IPS-18c (cell line): ENCODE results near the gene CST7.

Source experiments
- H3K4me3 ChIP-seq: 2 replicates; pipeline ENCODE4 v1.7.0; 2013; ENCODE audit warnings: low read depth, mild to moderate bottlenecking, low read length, moderate library complexity; ENCODE audit not compliant: insufficient read depth
- H3K9me3 ChIP-seq: one replicate; pipeline ENCODE4 v1.6.1; 2013; ENCODE audit warnings: mild to moderate bottlenecking, low read length, moderate library complexity; ENCODE audit not compliant: control insufficient read depth, insufficient read depth

The CST7 gene

DNA sequence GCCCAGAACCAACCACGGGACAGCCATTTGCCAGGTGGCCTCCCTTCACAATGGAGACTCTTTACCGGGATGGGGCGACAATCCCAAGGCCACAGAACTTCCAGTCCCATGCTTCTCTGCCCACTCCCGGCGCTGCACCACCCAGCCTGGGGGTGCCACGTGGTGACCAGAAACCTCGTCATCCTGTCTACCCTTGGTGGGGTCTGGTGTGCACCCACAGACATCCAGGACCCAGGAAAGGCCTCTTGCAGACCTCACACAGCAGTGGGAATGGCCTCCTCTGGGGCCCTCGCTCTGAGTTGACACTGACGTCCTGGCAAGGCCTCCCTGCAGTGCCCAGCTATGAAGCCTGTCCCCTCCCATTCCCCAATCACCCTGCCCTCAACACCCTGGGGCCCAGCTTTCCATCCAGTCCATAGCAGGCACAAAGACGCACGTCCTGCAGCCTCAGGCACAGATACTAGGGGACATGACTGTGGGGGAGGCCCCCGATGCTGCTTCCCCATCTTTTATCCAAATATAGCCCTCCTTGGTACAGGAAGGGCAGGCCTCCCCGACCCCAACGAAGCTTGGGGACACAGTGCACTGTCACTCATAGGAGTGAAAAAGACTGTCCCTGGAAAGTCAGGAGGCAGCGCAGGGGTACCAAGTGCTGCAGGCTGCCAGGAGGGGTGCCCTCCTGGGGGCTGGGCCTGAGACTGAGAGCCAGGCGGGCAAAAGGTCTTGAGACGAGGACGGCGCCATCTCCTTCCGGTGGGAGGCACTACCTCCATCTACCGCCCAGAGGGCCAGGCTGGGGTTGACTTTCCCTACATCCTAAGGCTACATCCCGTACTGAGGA is 7.2 kb downstream of the CST7 start:
- Histone ChIP-seq H3K4me3 (no peak overlapping the region), H3K9me3 (no peaks in the 10 kb centered on the region)

DNA sequence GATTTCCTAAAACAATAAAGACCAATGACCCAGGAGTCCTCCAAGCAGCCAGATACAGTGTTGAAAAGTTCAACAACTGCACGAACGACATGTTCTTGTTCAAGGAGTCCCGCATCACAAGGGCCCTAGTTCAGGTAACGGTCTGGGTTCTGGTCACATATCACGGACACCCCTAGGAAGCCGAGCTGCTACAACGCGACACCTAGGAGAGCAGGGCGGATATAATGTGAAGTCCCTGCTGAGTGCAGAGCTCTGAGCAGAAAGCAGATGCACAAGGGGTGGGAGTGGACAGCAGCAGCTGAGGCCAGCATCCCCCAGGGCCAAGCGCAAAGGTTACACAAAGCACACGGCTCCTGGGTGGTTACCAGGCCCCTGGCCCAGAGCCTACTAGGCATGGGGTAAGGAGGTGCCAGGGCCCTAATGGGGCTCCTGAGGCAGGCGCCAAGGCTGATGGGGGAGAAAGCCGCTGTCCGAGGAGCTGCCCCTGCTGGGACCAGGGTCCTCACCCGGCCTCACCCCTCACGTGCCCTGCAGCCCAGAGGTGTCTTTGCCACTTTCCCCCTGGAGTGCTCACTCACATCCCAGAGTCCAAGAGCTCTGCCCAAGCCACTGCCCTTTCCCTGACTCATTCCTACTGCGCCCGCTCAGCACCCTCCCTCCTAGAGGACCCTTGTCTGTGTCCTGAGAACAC is 8.4 kb downstream of the CST7 start:
- Histone ChIP-seq H3K9me3 (no peaks in the 10 kb centered on the region), H3K4me3 (no peak overlapping the region)

DNA sequence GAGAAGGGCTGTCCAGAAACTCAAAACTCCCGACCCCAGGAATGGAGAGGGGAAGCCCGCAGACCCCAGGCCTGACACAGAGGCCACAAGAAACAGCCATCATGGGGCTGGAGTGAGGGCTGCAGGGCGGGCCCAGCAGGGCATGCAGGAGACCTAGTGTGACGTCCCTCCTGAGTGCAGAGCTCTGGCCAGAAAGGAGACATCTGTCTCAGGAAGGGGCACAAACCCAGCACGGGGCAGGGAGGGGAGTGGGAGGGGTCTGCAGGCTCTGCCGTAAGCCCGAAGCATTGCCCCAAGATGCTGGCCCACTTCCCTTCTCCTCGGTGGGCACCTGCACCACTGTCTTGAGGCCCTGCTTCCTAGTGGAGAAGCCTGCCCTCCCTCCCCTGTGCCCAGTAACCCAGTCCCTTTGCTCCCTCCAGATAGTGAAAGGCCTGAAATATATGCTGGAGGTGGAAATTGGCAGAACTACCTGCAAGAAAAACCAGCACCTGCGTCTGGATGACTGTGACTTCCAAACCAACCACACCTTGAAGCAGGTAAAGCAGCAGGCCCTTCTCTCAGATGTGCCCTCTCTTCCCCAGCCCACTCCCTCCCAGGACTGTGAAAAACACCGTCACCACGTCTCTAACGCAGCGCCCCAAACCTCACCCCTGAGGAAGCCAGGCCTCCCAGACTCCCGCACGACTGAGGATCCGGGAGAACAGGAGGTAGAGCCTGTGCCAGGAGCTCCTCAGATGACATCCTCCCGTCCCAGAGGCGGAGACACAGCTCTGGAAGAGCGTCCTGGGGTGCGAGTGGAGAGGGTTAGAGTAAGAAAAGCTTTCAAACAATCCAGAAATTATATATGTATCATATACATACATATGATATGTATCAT is 9.7 kb downstream of the CST7 start:
- Histone ChIP-seq H3K9me3 (no peaks in the 10 kb centered on the region), H3K4me3 (no peak overlapping the region)

DNA sequence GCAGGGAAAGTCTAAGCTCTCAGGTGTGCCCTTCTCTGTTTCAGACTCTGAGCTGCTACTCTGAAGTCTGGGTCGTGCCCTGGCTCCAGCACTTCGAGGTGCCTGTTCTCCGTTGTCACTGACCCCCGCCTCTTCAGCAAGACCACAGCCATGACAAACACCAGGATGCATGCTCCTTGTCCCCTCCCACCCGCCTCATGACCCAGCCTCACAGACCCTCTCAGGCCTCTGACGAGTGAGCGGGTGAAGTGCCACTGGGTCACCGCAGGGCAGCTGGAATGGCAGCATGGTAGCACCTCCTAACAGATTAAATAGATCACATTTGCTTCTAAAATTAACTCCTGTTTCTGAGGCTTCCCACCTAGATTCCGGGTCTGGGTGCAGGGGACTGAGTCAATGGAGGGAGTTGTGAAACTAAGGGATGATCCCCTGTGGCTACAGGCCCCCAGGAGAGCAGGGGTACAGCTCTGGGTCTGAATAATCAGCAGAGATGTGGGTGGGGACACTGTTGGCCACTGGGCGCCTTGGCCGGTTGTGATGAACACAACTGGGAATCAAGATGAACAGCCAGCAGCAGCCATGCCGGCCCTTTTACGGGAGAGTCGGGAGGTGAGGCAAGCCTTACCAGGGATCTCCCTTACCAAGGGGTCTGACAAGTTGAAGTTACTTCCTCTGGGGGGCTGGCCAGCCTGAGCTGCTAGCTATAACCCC is 10.7 kb downstream of the CST7 start:
- Histone ChIP-seq H3K4me3 (no peak overlapping the region), H3K9me3 (no peaks in the 10 kb centered on the region)

DNA sequence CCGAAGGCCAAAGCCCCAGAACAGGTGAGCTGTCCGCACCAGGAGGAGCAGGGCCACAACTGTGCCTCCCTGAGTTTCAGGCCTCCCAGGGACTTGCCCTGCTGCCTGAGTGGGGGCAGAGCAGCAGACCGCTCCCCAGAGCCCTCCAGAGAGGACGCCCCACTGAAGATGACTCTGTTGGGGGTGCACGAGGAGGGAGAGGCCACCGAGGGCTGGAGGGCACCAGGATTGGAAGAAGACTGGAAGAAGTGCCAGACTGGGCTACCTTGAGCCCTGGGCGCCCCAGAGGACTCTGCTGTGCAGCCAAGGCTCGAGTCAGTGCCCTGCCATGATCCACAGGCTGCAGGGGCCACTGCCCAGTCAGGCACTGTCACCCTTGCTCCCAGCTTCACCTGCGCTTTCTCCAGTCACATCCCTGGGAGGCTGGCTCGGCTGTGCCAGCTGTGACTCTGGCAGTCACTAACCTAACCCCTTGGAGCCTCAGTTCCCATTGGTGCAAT is 11.3 kb downstream of the CST7 start:
- Histone ChIP-seq H3K9me3 (no peaks in the 10 kb centered on the region), H3K4me3 (no peak overlapping the region)

DNA sequence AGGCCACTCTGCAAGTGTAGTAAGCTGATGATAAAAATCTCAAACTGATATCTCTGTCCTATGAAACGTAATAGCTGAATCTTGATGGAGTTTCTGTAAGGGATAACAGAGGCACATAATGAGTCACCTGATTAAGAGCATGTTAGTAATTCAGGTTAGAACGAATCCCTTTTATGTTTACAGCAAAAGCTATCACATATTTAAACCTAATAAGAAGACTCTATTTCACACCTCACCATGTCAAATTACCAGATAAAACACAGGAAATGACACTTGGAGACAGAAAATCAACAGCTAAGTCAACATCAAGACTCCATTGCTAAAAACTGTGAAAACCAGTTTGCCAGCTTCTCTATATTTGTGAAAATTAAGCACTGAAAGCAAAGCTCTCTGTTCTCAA is 11.8 kb downstream of the CST7 start:
- H3K4me3 ChIP-seq: no peak overlapping the region
- H3K9me3 ChIP-seq: no peaks in the 10 kb centered on the region

DNA sequence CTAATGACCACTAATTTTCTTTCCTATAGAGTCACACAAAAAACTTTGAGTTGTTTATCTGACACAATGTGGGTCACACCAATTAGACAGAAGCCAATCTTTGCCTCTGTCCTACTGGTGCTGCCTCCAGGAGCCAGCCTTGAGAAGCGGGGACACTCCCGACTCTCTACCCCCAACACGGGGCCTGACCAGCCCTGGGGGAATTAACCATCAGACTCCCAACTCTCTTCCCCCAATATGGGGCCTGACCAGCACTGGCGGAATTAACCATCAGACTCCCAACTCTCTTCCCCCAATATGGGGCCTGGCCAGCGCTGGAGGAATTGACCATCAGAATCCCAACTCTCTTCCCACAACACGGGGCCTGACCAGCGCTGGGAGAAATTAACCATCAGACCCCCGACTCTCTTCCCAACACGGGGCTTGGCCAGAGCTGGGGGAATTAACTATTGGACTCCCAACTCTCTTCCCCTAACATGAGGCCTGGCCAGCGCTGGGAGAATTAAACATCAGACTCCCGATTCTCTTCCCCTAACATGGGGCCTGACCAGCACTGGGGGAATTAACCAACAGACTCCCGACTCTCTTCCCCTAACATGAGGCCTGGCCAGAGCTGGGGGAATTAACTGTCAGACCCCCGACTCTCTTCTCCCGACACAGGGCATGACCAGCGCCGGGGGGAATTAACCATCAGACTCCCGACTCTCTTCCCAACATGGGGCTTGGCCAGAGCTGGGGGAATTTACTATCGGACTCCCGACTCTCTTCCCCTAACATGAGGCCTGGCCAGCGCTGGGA is 12.5 kb downstream of the CST7 start:
- Histone ChIP-seq H3K9me3 (no peaks in the 10 kb centered on the region), H3K4me3 (no peak overlapping the region)

DNA sequence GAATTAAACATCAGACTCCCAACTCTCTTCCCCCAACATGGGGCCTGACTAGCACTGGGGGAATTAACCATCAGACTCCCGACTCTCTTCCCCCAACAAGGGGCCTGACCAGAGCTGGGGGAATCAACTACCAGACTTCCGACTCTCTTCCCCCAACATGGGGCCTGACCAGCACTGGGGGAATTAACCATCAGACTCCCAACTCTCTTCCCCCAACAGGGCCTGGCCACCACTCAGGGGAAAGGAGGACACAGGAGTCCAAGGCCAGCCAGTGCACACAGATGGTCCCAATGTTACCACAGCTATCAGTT is 13.1 kb downstream of the CST7 start:
- no peaks in the 10 kb centered on the region for H3K9me3 ChIP-seq
- H3K4me3 ChIP-seq: no peak overlapping the region

DNA sequence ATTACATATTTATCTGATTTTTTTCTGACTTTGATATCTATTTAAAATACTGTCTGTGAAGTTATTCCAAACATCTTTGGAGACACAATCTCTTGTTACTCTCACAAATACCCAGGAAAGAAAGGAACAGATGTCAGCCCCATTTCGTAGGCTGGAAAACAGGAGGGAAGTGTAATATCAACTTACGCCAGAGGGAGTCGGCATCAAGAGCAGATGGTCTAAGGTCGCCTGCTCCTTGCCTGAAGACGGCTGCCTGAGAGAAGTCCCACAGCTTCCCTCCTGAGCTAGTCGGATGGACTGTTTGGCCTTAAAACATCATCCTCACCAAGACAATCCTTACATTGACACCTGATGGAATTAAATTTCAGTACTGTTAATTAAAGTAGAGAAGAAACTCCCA is 13.4 kb downstream of the CST7 start:
- H3K4me3 ChIP-seq: no peak overlapping the region

DNA sequence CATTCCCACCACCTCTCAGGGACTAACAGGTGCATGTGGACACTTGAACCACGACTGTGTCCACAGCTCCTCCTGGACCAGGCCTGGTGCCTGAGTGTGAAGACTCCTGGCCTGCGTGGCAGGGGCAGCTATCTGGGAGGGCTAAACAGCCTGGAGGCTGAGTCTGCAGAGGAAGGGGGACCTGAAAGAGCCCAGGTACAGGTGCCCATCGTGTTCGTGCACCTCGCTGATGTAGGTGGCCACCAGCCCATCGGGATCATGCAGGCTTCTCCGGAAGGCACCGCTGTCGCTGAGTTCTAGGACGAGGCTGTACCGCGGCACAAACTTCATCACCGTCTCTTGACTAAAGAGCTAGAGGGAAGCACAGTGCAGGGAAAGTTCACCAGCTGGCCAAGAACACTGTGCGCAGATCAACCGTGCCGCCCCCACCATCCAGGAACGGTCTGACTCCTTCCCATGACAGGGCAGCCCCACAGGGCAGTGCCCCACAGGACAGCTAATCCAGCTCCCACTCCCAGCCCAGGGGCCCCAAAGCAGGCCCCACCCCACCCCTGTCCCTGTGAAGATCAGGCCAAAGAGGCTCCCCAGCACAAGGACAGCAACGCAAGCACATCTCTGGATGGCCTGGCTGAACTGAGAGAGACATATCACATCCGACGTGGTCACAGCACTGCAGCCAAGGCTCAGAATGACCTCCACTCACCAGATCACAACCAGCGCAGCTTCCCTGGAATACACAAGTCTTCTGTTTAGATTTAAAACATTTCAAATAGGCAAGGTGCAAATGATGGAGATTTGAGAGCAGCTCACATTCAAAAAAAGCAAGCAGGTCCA is 14.8 kb downstream of the CST7 start:
- Histone ChIP-seq H3K4me3 (no peak overlapping the region), H3K9me3 (no peaks in the 10 kb centered on the region)

More for the DNA sequence above, 13.4 kb downstream of the CST7 start:
- H3K9me3 ChIP-seq: no peaks in the 10 kb centered on the region

DNA sequence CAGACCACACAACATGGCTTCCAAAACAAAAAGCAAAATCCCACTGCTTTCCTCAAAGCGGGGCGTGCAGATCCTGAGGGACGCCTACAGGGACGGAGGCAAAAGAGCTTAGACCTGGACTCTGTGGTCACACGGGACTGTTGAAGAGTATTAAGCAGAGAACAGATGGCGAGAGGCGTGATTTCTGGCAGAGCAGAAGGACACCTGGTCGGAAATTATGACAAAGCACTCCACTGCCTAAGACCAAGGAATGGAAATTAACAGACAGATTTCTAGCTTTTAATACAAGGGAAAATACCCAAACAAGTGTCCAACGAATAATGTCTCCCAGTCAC is 15.4 kb downstream of the CST7 start:
- H3K4me3 ChIP-seq: no peak overlapping the region

DNA sequence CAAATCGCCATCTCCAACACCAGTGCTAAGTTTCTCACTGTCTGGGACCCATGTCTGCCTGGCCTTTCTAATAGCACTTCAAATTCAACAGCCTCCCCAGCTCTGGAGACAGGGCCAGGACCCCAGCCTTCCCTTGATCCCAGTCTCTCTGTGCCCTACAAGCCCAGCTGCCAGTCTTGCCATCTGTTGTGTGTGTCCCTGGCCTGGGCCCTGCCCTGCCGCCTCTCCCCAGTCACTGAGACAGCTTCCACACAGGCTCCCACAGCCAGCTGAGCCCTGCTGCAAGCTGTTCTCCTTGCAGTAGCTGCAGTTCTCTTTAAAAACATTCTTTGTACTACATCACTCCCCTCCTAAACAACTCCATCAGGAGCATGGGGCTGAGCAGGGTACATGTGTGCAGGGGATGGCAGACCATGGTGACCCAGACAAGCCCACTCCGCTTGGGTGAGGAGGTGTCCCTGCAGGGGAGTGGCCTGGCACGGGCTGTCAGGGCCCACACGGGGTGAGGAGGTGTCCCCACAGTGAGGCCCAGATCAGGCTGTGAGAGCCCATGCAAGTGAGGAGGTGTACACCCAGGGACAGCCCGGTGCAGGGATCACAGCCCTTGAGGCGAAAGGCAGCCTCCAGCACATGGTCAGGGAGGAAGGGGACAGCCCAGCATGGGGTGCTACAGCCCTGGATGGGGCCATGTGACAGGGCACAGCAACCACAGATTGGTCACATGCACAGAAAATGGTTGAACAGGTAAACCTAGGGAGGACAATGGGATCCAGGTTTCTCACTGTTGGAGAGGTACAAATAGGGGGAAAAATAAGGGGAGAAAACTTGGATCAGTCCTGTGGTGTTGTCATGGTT is 16.2 kb downstream of the CST7 start:
- Histone ChIP-seq H3K4me3 (no peak overlapping the region), H3K9me3 (no peaks in the 10 kb centered on the region)

More for the DNA sequence above, 15.4 kb downstream of the CST7 start:
- no peaks in the 10 kb centered on the region for H3K9me3 ChIP-seq

DNA sequence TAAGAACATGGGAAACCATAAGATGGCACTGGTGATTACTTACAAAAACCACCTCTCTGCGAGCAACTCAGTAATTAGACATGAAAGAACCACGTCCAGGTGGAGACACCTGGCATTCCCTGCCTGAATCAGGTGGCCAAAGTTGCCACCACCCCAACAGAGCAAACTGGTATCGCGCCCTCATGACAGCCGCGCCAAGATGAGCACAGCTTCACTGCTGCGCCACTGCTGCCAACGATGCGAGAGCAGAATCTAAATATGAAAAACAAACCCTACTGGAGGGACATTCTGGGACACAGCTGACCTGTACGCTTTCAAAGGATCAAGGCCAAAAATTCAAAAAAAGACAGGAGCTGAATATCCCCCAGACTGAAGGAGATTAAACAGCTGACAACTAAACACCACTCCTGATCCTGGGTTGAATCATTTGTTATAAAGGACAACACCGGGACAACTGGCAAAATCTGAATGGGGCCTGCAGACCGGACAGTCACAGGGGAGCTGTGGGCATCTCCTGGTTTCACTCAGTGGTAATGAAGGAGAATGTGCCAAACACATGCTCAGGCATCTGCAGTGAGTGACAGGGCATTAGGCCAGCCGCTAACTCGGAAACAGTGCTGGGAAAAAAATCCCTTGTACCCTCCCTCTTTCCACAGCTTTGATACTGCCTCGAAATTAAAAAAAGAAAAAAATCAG is 17.4 kb downstream of the CST7 start:
- H3K4me3 ChIP-seq: no peak overlapping the region
- H3K9me3 ChIP-seq: no peaks in the 10 kb centered on the region

DNA sequence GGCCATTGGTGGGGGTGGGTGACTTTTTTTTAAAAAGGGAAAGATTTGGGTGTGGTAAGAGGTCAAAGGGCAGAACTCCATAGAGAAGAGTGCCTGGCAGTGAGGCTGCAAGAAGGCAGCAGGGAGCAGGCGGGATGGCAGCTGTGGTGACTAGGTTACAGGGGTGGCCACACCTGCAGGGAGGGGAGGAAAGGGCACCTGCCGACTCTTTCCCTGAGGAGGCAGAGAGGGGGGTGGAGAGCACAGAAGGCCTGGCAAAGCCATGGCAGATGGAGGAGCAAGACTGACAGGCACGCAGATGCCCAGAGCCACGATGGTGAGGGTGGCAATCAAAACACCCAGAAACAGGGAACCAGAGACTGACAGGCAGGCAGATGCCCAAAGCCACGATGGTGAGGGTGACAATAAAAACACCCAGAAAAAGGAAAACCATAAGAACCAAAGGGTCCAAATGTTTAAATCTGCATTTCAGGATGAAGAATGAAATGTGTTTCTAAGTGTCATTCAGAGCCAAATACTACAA is 19.3 kb downstream of the CST7 start:
- Histone ChIP-seq H3K4me3 (no peak overlapping the region), H3K9me3 (no peaks in the 10 kb centered on the region)
